GM18951 (cell line): ENCODE data around the gene SPIRE1.
"Not testable (repeated sequence)": the region's sequence is repeated elsewhere in the genome, so short reads cannot be mapped to it uniquely, and the experiment has no call there.

Experiments used
- POLR2A ChIP-seq: IDR thresholded peaks from 4 replicates; pipeline ENCODE4 v1.6.1; 2011; ENCODE audit warnings: mild to moderate bottlenecking; ENCODE audit not compliant: insufficient read length, insufficient read depth; ENCODE audit errors: extremely low read depth
- in situ Hi-C: fragments of 300-500 bp; cut with MboI; formaldehyde crosslinking; loops from one replicate; pipeline ENCODE4 v1.12.0; 2022; ENCODE audit warnings: low sequenced_read_pairs, mixed read lengths, inconsistent platforms; ENCODE audit not compliant: unreplicated experiment

The SPIRE1 gene

GRCh38 chr18:12574494-12575185 is 83.3 kb downstream of the SPIRE1 start:
- in situ Hi-C loops: no loop called here

GRCh38 chr18:12571630-12572029 is 86.3 kb downstream of the SPIRE1 start:
- no peak for TF ChIP-seq POLR2A
- in situ Hi-C loops: no loop called here

More at GRCh38 chr18:12574494-12575185, 83.3 kb downstream of the SPIRE1 start:
- no peak for TF ChIP-seq POLR2A

- TF ChIP-seq POLR2A: no peak
- in situ Hi-C loops: no loop called here
Measured at GRCh38 chr18:12569791-12570190, 88.1 kb downstream of the SPIRE1 start.

GRCh38 chr18:12567849-12568248 is 90.1 kb downstream of the SPIRE1 start:
- no peak for TF ChIP-seq POLR2A
- in situ Hi-C loops: no loop called here

GRCh38 chr18:12564861-12565260 is 93.0 kb downstream of the SPIRE1 start:
- in situ Hi-C loops: no loop called here
- no peak for TF ChIP-seq POLR2A

GRCh38 chr18:12564378-12564777 is 93.5 kb downstream of the SPIRE1 start:
- in situ Hi-C loops: no loop called here
- no peak for TF ChIP-seq POLR2A

GRCh38 chr18:12560600-12560999 is 97.3 kb downstream of the SPIRE1 start:
- in situ Hi-C loops: not testable (repeated sequence)

- no peak for TF ChIP-seq POLR2A
- in situ Hi-C loops: no loop called here
Measured at GRCh38 chr18:12559319-12559718, 98.6 kb downstream of the SPIRE1 start.

GRCh38 chr18:12556946-12557806 is 100.7 kb downstream of the SPIRE1 start:
- in situ Hi-C loops: no loop called here
- no peak for TF ChIP-seq POLR2A

- in situ Hi-C loops: no loop called here
- no peak for TF ChIP-seq POLR2A
Measured at GRCh38 chr18:12554796-12555388, 103.0 kb downstream of the SPIRE1 start.

GRCh38 chr18:12552879-12553242 is 105.0 kb downstream of the SPIRE1 start:
- in situ Hi-C loops: no loop called here
- TF ChIP-seq POLR2A: no peak

GRCh38 chr18:12551943-12552878 is 105.7 kb downstream of the SPIRE1 start:
- in situ Hi-C loops: not testable (repeated sequence)

GRCh38 chr18:12551466-12551865 is 106.4 kb downstream of the SPIRE1 start:
- in situ Hi-C loops: not testable (repeated sequence)
